GM10266 (cell line): ENCODE results near the gene OR2S2.

Source experiments
- DNase-seq: peaks from one replicate; pipeline ENCODE4 v3.0.0; 2012; ENCODE audit errors: extremely low spot score
- TF ChIP-seq, protein P1 (sequence below): IDR thresholded peaks from 2 replicates; pipeline ENCODE4 v1.5.1; 2012; ENCODE audit warnings: mild to moderate bottlenecking, low read depth; ENCODE audit not compliant: control insufficient read depth, insufficient read depth; ENCODE audit errors: missing control alignments

OR2S2 gene

DNA sequence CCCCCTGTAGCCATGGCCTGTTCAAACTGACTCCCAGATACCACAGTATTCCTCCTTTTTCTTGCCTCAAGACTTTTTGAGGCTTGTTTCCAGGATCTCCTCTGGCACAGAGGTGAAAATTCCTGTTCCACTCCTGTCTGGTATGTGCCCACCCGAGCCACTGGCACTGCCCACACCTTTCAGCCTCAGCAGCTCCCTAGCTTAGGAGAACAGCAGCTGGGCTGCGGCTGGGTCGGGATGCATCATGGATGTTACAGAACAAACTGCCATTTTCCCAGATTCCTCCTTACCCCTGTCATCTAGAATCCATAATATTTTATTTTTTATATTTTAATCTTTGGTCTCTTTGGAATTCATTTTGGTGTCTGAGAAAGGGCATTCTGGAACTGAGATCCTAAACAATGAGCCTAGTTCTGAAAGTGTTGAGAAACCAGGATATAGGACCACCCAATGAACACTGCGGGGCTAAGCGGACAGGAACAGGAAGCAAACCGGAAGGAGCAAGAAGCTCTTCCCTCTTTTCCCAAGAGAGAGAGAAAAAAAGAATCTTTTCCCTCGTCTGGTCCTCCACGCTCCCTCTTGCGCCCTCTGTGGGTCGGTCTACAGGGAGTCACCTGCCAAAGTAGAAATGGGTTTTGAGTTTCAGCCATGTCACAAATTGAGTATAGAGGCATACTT, 12.5 kb downstream of the OR2S2 start:
- TF ChIP-seq, protein P1, sequence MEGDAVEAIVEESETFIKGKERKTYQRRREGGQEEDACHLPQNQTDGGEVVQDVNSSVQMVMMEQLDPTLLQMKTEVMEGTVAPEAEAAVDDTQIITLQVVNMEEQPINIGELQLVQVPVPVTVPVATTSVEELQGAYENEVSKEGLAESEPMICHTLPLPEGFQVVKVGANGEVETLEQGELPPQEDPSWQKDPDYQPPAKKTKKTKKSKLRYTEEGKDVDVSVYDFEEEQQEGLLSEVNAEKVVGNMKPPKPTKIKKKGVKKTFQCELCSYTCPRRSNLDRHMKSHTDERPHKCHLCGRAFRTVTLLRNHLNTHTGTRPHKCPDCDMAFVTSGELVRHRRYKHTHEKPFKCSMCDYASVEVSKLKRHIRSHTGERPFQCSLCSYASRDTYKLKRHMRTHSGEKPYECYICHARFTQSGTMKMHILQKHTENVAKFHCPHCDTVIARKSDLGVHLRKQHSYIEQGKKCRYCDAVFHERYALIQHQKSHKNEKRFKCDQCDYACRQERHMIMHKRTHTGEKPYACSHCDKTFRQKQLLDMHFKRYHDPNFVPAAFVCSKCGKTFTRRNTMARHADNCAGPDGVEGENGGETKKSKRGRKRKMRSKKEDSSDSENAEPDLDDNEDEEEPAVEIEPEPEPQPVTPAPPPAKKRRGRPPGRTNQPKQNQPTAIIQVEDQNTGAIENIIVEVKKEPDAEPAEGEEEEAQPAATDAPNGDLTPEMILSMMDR = peak; percentile 87
- DNase-seq = peak; percentile 60

DNA sequence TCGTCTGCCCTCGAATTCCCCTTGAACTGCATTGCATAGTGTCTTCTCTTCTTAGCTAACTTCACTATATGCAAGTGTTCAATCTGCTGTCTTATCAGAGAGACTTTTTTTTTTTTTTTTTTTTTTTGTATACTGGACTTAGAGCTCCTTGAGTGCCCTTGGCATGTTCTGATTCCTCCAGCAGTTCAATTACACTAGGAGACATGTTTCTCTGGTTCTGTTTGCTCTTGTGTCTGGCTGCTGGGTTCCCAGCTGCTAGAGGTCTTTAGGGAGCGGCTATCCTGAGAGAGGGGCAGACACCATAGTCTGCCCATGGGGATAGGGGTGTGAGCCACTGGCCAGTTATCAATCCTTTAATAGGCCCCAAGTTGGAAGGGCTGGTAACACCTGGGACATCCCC, 13.1 kb downstream of the OR2S2 start:
- no peak for DNase-seq
- TF ChIP-seq, protein P1 = no peak

DNA sequence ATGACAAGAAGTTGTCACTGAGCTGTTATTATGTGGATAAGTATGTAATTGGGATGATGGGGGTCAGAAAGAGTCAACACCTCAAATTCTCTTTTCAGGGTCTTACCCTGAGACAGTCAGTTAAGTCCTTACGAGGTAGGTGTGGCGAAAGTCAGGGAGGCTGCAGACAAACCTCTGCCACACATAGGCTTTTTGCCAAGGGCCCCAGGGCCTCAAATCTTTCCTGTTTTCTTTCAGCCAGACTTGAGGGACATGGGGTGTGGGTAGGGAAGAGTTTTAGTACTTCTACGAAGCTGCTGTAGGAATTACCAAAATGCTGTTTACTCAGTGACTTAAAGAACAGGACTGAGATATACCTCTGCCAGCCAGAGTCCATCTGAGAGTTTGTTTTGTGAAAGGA, 13.8 kb downstream of the OR2S2 start:
- TF ChIP-seq, protein P1 = no peak
- no peak for DNase-seq

DNA sequence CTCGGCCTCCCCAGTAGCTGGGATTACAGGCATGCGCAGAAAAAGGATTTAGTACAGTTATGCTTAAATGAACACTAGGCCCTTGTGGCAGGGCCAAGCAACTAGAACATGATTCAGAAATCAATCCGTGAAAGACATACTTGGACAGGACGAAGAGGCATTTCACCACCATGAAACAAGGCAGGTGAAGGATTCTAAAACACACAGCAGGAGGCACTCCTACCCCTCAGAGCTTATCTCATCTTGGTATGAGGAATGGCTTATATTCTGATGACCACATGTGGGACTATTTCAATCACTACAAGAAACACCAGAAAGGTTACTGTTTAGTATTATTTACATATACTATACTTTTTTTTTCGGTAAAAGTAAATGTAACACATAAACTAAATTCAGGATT, 15.7 kb downstream of the OR2S2 start:
- DNase-seq = no peak
- TF ChIP-seq, protein P1 = no peak

DNA sequence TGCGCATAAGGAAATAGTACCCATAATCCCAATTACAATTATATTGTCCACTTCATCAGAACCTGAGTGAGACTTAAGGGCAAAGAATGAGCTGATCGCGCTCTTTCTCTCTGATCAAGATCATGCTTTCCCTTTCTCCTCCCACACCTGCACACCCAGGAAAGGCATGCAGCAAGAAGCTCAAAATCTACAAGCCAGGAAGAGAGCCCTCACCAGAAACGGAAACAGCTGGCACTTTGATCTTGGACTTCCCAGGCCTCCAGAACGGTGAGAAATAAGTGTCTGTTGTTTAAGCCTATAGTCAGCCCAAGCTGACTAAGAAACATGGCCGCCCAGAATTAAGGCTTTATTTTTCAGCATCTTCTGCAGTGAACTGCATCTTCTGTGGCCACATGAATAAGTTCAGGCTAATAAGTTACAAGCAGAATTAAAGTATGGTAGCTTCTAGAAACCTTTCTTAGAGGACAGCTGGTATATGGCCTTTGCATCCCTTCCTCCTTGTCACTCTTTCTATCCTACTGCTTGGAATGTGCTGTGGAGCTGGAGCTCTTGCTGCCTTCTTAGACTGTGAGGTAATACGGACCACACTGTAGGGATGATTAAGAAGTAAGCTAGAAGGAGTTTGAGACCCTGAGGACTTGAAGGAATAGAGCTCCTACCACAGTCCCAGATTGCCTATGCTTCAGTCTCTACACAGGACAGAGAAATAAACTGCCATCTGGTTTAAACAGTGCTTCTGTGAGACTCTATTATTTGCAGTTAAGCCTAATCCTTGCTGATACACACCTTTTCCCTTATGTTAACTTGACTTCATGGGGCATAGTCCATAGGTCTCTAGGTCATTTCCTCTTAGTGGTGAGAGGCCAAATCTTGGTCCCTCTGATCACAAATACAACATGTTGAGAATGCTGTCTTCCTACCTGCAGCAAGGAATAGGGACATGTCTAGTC, 17.2 kb downstream of the OR2S2 start:
- DNase-seq = no peak
- TF ChIP-seq, protein P1 = no peak

DNA sequence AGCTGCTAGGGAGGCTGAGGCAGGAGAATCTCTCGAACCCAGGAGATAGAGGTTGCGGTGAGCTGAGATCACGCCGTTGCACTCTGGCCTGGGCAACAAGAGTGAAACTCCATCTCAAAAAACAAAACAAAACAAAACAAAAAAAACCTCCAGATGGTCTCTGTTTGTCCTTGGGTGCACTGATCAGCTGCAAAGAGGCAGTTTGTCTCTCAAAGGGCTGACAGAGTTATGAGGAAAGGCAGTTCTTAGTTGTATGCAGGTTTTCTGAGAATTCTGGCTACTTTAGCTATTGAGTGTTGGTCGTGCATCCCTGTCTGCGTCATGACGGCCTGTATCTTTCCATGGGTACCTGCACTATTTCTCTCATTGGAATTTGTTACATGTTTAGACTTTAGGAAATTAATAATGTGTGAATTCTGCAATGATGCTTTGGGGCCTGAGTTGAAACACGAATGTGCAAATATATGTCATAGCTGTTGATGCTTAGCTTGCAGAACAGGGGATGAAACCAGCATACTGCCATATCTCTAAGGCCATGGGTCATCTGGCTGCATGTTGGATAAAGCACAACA, 18.2 kb downstream of the OR2S2 start:
- TF ChIP-seq, protein P1 = no peak
- no peak for DNase-seq
